Naive thymus-derived CD4-positive, alpha-beta T cell (primary cell): ENCODE data around the gene S100A9. TPM values are rescaled to one million over a fixed set of nuclear protein-coding genes. Genes with fewer than 3 reads are reported as not detected.
"Not testable (repeated sequence)": the region's sequence is repeated elsewhere in the genome, so short reads cannot be mapped to it uniquely, and the experiment has no call there.

ENCODE experiments used
- ATAC-seq: fragments of 150-1000 bp; cut with Tn5 transposase; 2 replicates; pipeline ENCODE4 v1.10.0; 2021; ENCODE audit warnings: mild to moderate bottlenecking, moderate library complexity
- CTCF ChIA-PET: fragments of 350-600 bp; sonication (Branson Sonifier 250); formaldehyde crosslinking; loops from one replicate; lab custom pipeline; 2021; ENCODE audit warnings: antibody characterized with exemption; lab: Charles Lee
- POLR2A ChIA-PET: fragments of 350-600 bp; sonication (Branson Sonifier 250); formaldehyde crosslinking; loops from one replicate; lab custom pipeline; 2021; ENCODE audit warnings: antibody characterized with exemption, inconsistent platforms; lab: Charles Lee
- DNase-seq, 9 donors: peaks; one replicate each; pipeline versions ENCODE4 v3.0.0 to v3.0.0-alpha.2; 2020 to 2022; ENCODE audit warnings: mixed read lengths in 1 of 9
- H3K27ac ChIP-seq: one replicate; pipeline ENCODE4 v1.7.0; 2013; ENCODE audit warnings: mild to moderate bottlenecking, low read depth, low read length, moderate library complexity
- H3K27me3 ChIP-seq, 2 donors: one replicate each; pipeline ENCODE4 v1.7.0; 2013; ENCODE audit warnings: low read length in 2 of 2, mild to moderate bottlenecking in 2 of 2, moderate library complexity in 2 of 2; ENCODE audit not compliant: control insufficient read depth in 2 of 2, insufficient read depth in 2 of 2
- H3K36me3 ChIP-seq, 3 experiments: 1 replicate in 2 of 3; 2 replicates in 1 of 3; pipeline ENCODE4 v1.7.0; 2013; ENCODE audit warnings: low read length in 3 of 3, mild to moderate bottlenecking in 3 of 3, moderate library complexity in 1 of 3; ENCODE audit not compliant: insufficient read depth in 3 of 3, control insufficient read depth in 2 of 3
- H3K4me1 ChIP-seq, 2 donors: one replicate each; pipeline ENCODE4 v1.7.0; 2013; ENCODE audit warnings: low read length in 2 of 2, mild to moderate bottlenecking in 2 of 2, moderate library complexity in 1 of 2; ENCODE audit not compliant: control insufficient read depth in 2 of 2, insufficient read depth in 2 of 2
- H3K4me3 ChIP-seq: 2 replicates; pipeline ENCODE4 v1.7.0; 2013; ENCODE audit warnings: mild to moderate bottlenecking, low read length
- H3K9me3 ChIP-seq, 3 experiments: 1 replicate in 2 of 3; 2 replicates in 1 of 3; pipeline ENCODE4 v1.7.0; 2013; ENCODE audit warnings: low read length in 3 of 3; ENCODE audit not compliant: control insufficient read depth in 2 of 3
- H3K27ac Mint-ChIP-seq, 9 donors: one replicate each; pipeline ENCODE4 v1.8.0; 2020 to 2022; ENCODE audit warnings: mixed read lengths in 9 of 9, mild to moderate bottlenecking in 8 of 9, moderate library complexity in 5 of 9, inconsistent platforms in 2 of 9
- H3K27me3 Mint-ChIP-seq, 5 donors: one replicate each; pipeline ENCODE4 v1.8.0; 2021 to 2022; ENCODE audit warnings: mixed read lengths in 5 of 5, mild to moderate bottlenecking in 1 of 5
- H3K36me3 Mint-ChIP-seq, 5 donors: one replicate each; pipeline ENCODE4 v1.8.0; 2020 to 2022; ENCODE audit warnings: mixed read lengths in 5 of 5, mild to moderate bottlenecking in 3 of 5, inconsistent platforms in 1 of 5
- H3K4me1 Mint-ChIP-seq, 7 donors: one replicate each; pipeline ENCODE4 v1.8.0; 2020 to 2022; ENCODE audit warnings: mixed read lengths in 7 of 7, mild to moderate bottlenecking in 3 of 7, inconsistent platforms in 1 of 7
- H3K4me3 Mint-ChIP-seq, 10 donors: one replicate each; pipeline ENCODE4 v1.8.0; 2020 to 2022; ENCODE audit warnings: mild to moderate bottlenecking in 10 of 10, mixed read lengths in 10 of 10, moderate library complexity in 6 of 10, inconsistent platforms in 2 of 10
- H3K9me3 Mint-ChIP-seq, 11 donors: one replicate each; pipeline ENCODE4 v1.8.0; 2020 to 2022; ENCODE audit warnings: mixed read lengths in 11 of 11, mild to moderate bottlenecking in 4 of 11, inconsistent platforms in 1 of 11, moderate library complexity in 1 of 11
- intact Hi-C, 2 donors: fragments of 100-400 bp; cut with micrococcal nuclease; formaldehyde crosslinking; loops; one replicate each; pipeline ENCODE4 v1.15.1; 2023
- polyA plus RNA-seq, 2 donors: library from polyadenylated mRNA; unstranded; fragments of 300-500 nt; fragmentation: Illumina TruSeq; gene quantifications; one replicate each; pipeline ENCODE4 v1.2.3, GENCODE V29; 2021
- total RNA-seq, 6 experiments: library from RNA in 5 of 6; stranded (reverse) in 5 of 6; gene quantifications; 1 replicate in 5 of 6; 2 replicates in 1 of 6; pipeline ENCODE4 v1.2.3 and lab custom pipeline; 2021 to 2026

The S100A9 gene
- total and polyA plus RNA-seq, 7 experiments from 2014 or later: 8.3 to 2,269 (median 16.1) TPM; not detected in 1

- H3K4me3 ChIP-seq, H3K27ac ChIP-seq, H3K4me1 ChIP-seq, H3K36me3 ChIP-seq, H3K36me3 Mint-ChIP-seq, ATAC-seq, POLR2A ChIA-PET, DNase-seq, CTCF ChIA-PET, H3K9me3 ChIP-seq, H3K27me3 ChIP-seq: not testable (repeated sequence)
- peak overlapping the region in 1 of 9 donors; percentile 64 for H3K27ac Mint-ChIP-seq
- peaks cover 0 to 19% (median 7%) of the 10 kb centered on the region in 11 donors for H3K9me3 Mint-ChIP-seq
- H3K4me1 Mint-ChIP-seq: peaks cover 0 to 25% (median 13%) of the 10 kb centered on the region in 7 donors
- intact Hi-C loops: loop anchor here in 1 of 2 donors (2.0 kb wide), 1 partner anchor 53 kb away; no protein-coding TSS in a partner anchor
- peak overlapping the region in 2 of 10 donors; percentile 11 to 17 for H3K4me3 Mint-ChIP-seq
- H3K27me3 Mint-ChIP-seq: peaks cover 21 to 38% (median 23%) of the 10 kb centered on the region in 5 donors
These were observed 48.4 kb downstream of the S100A9 start for GRCh38 chr1:153405825-153406599.

DNA sequence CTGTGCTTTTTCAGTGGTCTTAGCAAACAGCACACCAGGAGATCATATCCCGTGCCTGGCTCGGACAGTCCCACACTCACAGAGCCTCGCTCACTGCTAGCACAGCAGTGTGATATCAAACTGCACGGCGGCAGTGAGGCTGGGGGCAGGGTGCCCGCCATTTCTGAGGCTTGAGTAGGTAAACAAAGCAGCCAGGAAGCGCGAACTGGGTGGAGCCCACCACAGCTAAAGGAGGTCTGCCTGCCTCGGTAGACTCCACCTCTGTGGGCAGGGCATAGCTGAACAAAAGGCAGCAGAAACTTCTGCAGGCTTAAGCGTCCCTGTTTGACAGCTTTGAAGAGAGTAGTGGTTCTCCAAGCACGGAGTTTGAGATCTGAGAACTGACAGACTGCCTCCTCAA is 49.6 kb downstream of the S100A9 start:
- H3K27me3 ChIP-seq, POLR2A ChIA-PET, intact Hi-C loops, CTCF ChIA-PET, H3K4me1 ChIP-seq, ATAC-seq, H3K36me3 Mint-ChIP-seq, H3K27ac ChIP-seq, H3K27ac Mint-ChIP-seq, H3K36me3 ChIP-seq, H3K9me3 ChIP-seq: not testable (repeated sequence)
- peak overlapping the region in 3 of 10 donors; percentile 7 to 40 (median 14) for H3K4me3 Mint-ChIP-seq
- peaks cover 20 to 38% (median 30%) of the 10 kb centered on the region in 5 donors for H3K27me3 Mint-ChIP-seq
- peaks cover 0 to 25% (median 13%) of the 10 kb centered on the region in 7 donors for H3K4me1 Mint-ChIP-seq
- H3K4me3 ChIP-seq: peak overlapping the region; percentile 17
- peak in 4 of 9 donors; percentile 5 to 29 (median 10) for DNase-seq
- peaks cover 0 to 27% (median 10%) of the 10 kb centered on the region in 11 donors for H3K9me3 Mint-ChIP-seq

Other genes starting within 250 kb of the S100A9 start
- not detected for gene SPRR2F, start 244.3 kb upstream of the S100A9 start, total RNA-seq
- not detected for gene SPRR2F, start 244.3 kb upstream of the S100A9 start, polyA plus RNA-seq
- gene SPRR2G, start 207.0 kb upstream of the S100A9 start, total RNA-seq: not detected
- not detected for gene SPRR2G, start 207.0 kb upstream of the S100A9 start, polyA plus RNA-seq
- gene LELP1, start 154.4 kb upstream of the S100A9 start, total RNA-seq: not detected
- gene LELP1, start 154.4 kb upstream of the S100A9 start, polyA plus RNA-seq: not detected
- not detected for gene PRR9, start 140.3 kb upstream of the S100A9 start, total RNA-seq
- gene PRR9, start 140.3 kb upstream of the S100A9 start, polyA plus RNA-seq: not detected
- gene LORICRIN, start 98.2 kb upstream of the S100A9 start, total RNA-seq: not detected
- gene LORICRIN, start 98.2 kb upstream of the S100A9 start, polyA plus RNA-seq: not detected
- gene PGLYRP3, start 44.9 kb upstream of the S100A9 start, total RNA-seq: not detected
- gene PGLYRP3, start 44.9 kb upstream of the S100A9 start, polyA plus RNA-seq: not detected
- not detected for gene PGLYRP4, start 9.0 kb upstream of the S100A9 start, total RNA-seq
- gene PGLYRP4, start 9.0 kb upstream of the S100A9 start, polyA plus RNA-seq: not detected
- gene S100A12, start 17.8 kb downstream of the S100A9 start, total RNA-seq: 100 to 1,000 TPM in 1 of 5 experiments, 10 to 100 TPM in 1, not detected in 3; 22.0 to 179 TPM
- gene S100A12, start 17.8 kb downstream of the S100A9 start, polyA plus RNA-seq: not detected
- gene S100A8, start 33.2 kb downstream of the S100A9 start, total RNA-seq: 1,000 to 10,000 TPM in 1 of 5 experiments, 100 to 1,000 TPM in 1, 1 to 10 TPM in 2, not detected in 1; 1.3 to 1,624 (median 61.2) TPM
- gene S100A8, start 33.2 kb downstream of the S100A9 start, polyA plus RNA-seq: 10 to 100 TPM in 1 of 2 donors, 1 to 10 TPM in 1; 1.7 to 10.8 TPM
- gene S100A7A, start 58.7 kb downstream of the S100A9 start, total RNA-seq: not detected
- not detected for gene S100A7A, start 58.7 kb downstream of the S100A9 start, polyA plus RNA-seq
- gene S100A7, start 102.8 kb downstream of the S100A9 start, total RNA-seq: not detected
- gene S100A7, start 102.8 kb downstream of the S100A9 start, polyA plus RNA-seq: not detected
- gene S100A6, start 178.1 kb downstream of the S100A9 start, total RNA-seq: 100 to 1,000 TPM; 178 to 433 (median 201) TPM
- 100 to 1,000 TPM; 424 to 568 TPM for gene S100A6, start 178.1 kb downstream of the S100A9 start, polyA plus RNA-seq
- gene S100A5, start 183.1 kb downstream of the S100A9 start, total RNA-seq: 1 to 10 TPM in 2 of 5 experiments, under 1 TPM in 1, not detected in 2; 0.78 to 2.0 (median 1.2) TPM
- gene S100A5, start 183.1 kb downstream of the S100A9 start, polyA plus RNA-seq: 1 to 10 TPM in 1 of 2 donors, under 1 TPM in 1; 0.91 to 1.5 TPM
- gene S100A4, start 188.0 kb downstream of the S100A9 start, total RNA-seq: 100 to 1,000 TPM in 3 of 5 experiments, 10 to 100 TPM in 2; 54.0 to 766 (median 204) TPM
- 100 to 1,000 TPM; 259 to 359 TPM for gene S100A4, start 188.0 kb downstream of the S100A9 start, polyA plus RNA-seq
- gene S100A3, start 191.4 kb downstream of the S100A9 start, total RNA-seq: not detected
- gene S100A3, start 191.4 kb downstream of the S100A9 start, polyA plus RNA-seq: not detected
- 1 to 10 TPM in 1 of 5 experiments, not detected in 4; 1.1 TPM for gene S100A2, start 208.0 kb downstream of the S100A9 start, total RNA-seq
- not detected for gene S100A2, start 208.0 kb downstream of the S100A9 start, polyA plus RNA-seq